BJ (cell line): ENCODE measurements around the gene TFEC. TPM values are rescaled to one million over a fixed set of nuclear protein-coding genes. Genes with fewer than 3 reads are reported as not detected.
"Not testable (repeated sequence)": the region's sequence is repeated elsewhere in the genome, so short reads cannot be mapped to it uniquely, and the experiment has no call there.

ENCODE experiments used
- CTCF ChIA-PET: fragments of 350-600 bp; formaldehyde crosslinking; extraction: SDS; loops from one replicate; lab custom pipeline; 2021; ENCODE audit warnings: antibody characterized with exemption, inconsistent platforms; lab: Yijun Ruan, JAX
- POLR2A ChIA-PET: fragments of 300-600 bp; sonication (Branson Sonifier 250); formaldehyde crosslinking; extraction: SDS; loops from one replicate; lab custom pipeline; 2021; ENCODE audit warnings: antibody characterized with exemption; lab: Charles Lee
- DNase-seq: peaks from one replicate; pipeline ENCODE4 v3.0.0-alpha.2; 2011; ENCODE audit warnings: low read depth
- H3K27me3 ChIP-seq: 2 replicates; pipeline ENCODE4 v1.6.0; 2011; ENCODE audit warnings: low read length; ENCODE audit not compliant: control insufficient read depth, insufficient read depth
- H3K36me3 ChIP-seq: 2 replicates; pipeline ENCODE4 v1.5.1; 2011; ENCODE audit warnings: low read length; ENCODE audit not compliant: control insufficient read depth, insufficient read depth
- H3K4me3 ChIP-seq: 2 replicates; pipeline ENCODE4 v1.5.1; 2011; ENCODE audit warnings: low read depth, mild to moderate bottlenecking, control low read depth, low read length
- polyA plus RNA-seq: library from polyadenylated mRNA; depleted of rRNA; stranded (reverse); fragments of >200 nt; gene quantifications from 2 replicates; pipeline ENCODE4 v1.2.3, GENCODE V29; 2011
- TF ChIP-seq, protein P1 (sequence below): IDR thresholded peaks from 2 replicates; pipeline ENCODE4 v1.5.1; 2011; ENCODE audit warnings: low read depth, mild to moderate bottlenecking, control low read depth, inconsistent platforms, low read length, moderate library complexity; ENCODE audit not compliant: insufficient read depth

Gene TFEC
- polyA plus RNA-seq, 1 experiment, result not detected

DNA sequence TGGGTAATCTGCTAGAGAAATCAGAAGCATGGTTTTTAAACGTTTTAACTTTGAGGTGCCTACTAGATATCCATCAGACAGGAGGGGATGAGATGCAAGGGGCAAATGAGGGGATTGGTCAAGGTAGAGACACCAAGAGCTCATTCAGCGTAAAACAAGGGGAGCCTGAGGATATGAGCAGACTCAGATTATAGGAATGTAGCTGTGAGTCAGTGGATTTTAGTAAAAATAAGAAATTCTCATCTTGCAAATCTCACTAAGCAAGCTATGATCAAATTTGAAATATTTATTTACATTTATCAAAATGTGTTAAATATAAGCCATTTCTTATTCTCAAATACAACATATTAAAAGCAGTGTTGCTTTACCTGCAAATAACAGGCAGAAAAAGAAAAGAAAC is 21.4 kb upstream of the TFEC start:
- ChIA-PET CTCF (no interaction called here), POLR2A (no interaction called here)
- no peak for DNase-seq
- Histone ChIP-seq H3K36me3 (no peaks in the 10 kb centered on the region), H3K4me3 (no peak overlapping the region), H3K27me3 (0 out of 2 replicates have a peak, but pooled peaks cover 1% of the 10 kb centered on the region)
- TF ChIP-seq, protein P1, sequence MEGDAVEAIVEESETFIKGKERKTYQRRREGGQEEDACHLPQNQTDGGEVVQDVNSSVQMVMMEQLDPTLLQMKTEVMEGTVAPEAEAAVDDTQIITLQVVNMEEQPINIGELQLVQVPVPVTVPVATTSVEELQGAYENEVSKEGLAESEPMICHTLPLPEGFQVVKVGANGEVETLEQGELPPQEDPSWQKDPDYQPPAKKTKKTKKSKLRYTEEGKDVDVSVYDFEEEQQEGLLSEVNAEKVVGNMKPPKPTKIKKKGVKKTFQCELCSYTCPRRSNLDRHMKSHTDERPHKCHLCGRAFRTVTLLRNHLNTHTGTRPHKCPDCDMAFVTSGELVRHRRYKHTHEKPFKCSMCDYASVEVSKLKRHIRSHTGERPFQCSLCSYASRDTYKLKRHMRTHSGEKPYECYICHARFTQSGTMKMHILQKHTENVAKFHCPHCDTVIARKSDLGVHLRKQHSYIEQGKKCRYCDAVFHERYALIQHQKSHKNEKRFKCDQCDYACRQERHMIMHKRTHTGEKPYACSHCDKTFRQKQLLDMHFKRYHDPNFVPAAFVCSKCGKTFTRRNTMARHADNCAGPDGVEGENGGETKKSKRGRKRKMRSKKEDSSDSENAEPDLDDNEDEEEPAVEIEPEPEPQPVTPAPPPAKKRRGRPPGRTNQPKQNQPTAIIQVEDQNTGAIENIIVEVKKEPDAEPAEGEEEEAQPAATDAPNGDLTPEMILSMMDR, result no peak

DNA sequence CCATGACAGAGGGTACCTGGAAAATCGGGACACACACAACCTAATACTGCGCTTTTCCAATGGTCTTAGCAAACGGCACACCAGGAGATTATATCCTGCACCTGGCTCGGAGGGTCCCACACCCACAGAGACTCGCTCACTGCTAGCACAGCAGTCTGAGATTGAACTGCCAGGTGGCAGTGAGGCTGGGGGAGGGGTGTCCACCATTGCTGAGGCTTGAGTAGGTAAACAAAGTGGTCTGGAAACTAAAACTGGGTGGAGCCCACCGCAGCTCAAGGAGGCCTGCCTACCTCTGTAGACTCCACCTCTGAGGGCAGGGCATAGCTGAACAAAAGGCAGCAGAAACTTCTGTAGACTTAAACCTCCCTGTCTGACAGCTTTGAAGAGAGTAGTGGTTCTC is 16.7 kb upstream of the TFEC start:
- CTCF ChIA-PET, H3K4me3 ChIP-seq, POLR2A ChIA-PET, DNase-seq, H3K36me3 ChIP-seq, H3K27me3 ChIP-seq: not testable (repeated sequence)

DNA sequence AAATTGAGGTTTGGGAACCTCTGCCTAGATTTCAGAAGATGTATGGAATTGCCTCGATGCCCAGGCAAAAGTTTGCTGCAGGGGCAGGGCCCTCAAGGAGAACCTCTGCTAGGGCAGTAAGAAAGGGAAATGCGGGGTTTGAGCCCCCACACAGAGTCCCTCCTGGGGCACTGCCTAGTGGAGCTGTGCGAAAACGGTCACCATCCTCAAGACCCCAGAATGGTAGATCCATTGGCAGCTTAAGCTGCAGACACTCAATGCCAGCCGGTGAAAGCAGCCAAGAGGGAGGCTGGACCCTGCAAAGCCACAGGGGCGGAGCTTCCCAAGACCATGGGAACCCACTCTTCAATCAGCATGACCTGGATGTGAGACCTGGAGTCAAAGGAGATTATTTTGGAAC is 15.0 kb upstream of the TFEC start:
- CTCF ChIA-PET, result no interaction called here
- POLR2A ChIA-PET, result no interaction called here
- H3K4me3 ChIP-seq, result no peak overlapping the region
- DNase-seq, result no peak
- 0 out of 2 replicates have a peak, but pooled peaks cover 2% of the 10 kb centered on the region for H3K27me3 ChIP-seq
- TF ChIP-seq, protein P1, result no peak
- H3K36me3 ChIP-seq, result no peaks in the 10 kb centered on the region

DNA sequence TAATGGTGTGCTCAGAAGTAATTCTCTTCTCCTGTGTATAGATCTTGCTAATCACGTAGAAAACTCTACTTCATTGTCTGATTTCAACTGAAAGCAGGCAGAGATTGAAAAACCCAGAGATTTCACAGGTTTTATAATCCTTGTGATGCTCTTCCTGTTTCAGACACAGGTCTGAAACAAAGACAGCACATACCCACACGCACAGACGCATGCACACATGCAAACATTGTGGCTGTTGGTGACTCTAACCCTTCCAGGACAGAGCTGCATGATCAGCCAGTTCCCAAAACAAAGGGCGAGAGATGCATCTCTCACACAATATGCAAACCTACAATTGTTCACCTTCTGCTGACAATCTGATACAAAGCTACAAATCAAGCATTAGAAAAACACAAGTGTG is 11.1 kb upstream of the TFEC start:
- ChIA-PET CTCF (no interaction called here), POLR2A (no interaction called here)
- TF ChIP-seq, protein P1, result no peak
- Histone ChIP-seq H3K36me3 (no peaks in the 10 kb centered on the region), H3K27me3 (0 out of 2 replicates have a peak, but pooled peaks cover 2% of the 10 kb centered on the region), H3K4me3 (no peak overlapping the region)
- no peak for DNase-seq

DNA sequence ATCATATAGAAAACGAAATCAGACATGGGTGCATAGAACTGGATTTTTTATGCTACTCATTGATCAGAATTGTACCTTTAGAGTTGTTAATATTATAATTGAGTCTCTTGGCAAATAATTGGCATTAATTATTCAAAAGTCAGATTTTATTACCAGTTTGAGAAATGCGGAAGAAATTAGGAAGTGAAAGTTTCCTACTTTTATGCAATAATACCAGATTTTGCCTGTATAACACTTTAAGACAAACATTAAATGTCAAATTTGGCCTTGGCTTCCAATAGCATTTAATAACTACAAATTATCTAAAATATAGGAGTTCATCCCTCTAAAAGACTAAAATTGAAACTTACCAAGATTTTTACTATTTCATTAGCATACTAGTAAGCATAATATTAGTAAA is 6.8 kb upstream of the TFEC start:
- no peak for DNase-seq
- ChIA-PET CTCF (no interaction called here), POLR2A (no interaction called here)
- TF ChIP-seq, protein P1, result no peak
- Histone ChIP-seq H3K4me3 (no peak overlapping the region), H3K27me3 (0 out of 2 replicates have a peak, but pooled peaks cover 2% of the 10 kb centered on the region), H3K36me3 (no peaks in the 10 kb centered on the region)

DNA sequence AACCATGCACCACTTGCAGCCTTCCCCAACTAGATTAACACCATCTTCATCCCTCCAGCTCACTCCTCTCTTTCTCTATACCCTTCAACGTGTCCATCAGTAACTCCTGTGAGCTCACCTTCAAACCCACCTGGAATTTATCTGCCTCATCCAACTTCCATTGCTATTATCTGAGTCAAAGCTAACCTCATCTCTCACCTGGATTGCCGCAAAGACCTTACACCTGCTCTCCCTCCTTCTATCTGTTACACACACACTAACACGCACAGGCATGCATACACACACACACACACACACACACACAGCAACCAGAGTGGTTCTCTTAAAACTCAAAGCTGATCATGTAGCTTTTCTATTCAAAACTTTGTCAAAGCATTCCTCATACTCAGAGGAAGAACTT is 3.8 kb upstream of the TFEC start:
- Histone ChIP-seq H3K4me3 (no peak overlapping the region), H3K36me3 (no peaks in the 10 kb centered on the region), H3K27me3 (no peaks in the 10 kb centered on the region)
- CTCF ChIA-PET, result no interaction called here
- TF ChIP-seq, protein P1, result no peak
- DNase-seq, result no peak
- POLR2A ChIA-PET, result no interaction called here
